GM21737 (cell line): ENCODE data around the gene PRMT6.
"Not testable (repeated sequence)": the region's sequence is repeated elsewhere in the genome, so short reads cannot be mapped to it uniquely, and the experiment has no call there.

ENCODE experiments used
- ATAC-seq: cut with Tn5 transposase; IDR thresholded peaks from one replicate; pipeline ENCODE4 v1.9.1; 2021; ENCODE audit warnings: mild to moderate bottlenecking, moderate library complexity; ENCODE audit not compliant: unreplicated experiment

PRMT6 gene

DNA sequence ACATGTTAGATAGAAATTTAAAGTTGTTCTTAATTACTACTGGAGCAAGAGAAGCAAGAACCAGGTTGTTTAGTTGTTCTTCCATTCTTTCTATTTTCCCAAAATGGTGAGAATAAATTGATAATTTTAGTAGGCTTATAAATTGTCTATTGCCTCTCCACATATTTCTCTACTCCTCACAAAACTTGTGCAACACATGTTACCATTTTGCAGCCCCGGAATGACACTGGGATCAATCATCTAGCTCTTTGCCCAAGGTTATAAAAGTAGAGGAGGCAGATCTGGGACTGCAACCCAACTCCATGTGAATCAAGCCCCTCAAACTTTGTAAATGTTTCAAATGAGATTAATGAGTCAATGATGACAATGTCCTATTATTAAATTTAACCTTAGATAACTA, 34.9 kb downstream of the PRMT6 start:
- no peak for ATAC-seq

DNA sequence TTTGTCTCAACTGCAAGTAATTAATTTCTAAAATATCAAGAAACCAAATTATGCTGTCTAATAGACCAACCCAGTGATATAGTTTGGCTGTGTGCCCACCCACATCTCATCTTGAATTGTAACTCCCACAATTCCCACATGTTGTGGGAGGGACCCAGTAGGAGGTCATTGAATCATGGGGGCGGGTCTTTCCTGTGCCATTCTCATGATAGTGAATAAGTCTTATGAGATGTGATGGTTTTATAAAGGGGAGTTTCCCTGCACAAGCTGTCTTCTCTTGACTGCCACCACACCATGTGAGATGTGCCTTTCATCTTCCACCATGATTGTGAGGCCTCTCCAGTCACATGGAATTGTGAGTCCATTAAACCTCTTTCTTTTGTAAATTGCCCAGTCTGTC, 36.9 kb downstream of the PRMT6 start:
- ATAC-seq, result not testable (repeated sequence)

DNA sequence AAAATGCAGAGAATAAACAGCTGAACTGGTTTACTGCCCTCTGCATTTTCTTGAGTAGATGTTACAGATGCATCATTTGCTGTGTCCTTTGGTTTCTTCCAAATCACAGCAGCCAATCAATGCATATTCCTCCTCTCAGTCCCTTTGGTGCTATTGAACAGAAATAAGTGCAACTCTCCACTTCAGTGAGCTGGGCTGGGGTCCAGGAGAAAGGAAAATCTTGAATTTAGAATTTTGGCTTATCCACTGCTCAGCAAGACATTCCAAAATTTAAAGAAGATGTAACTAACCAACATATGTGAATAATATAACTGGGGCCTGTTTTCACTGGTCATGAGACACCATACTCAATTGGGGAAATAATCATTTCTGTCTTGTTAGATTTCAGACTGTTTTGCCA, 39.2 kb downstream of the PRMT6 start:
- no peak for ATAC-seq

DNA sequence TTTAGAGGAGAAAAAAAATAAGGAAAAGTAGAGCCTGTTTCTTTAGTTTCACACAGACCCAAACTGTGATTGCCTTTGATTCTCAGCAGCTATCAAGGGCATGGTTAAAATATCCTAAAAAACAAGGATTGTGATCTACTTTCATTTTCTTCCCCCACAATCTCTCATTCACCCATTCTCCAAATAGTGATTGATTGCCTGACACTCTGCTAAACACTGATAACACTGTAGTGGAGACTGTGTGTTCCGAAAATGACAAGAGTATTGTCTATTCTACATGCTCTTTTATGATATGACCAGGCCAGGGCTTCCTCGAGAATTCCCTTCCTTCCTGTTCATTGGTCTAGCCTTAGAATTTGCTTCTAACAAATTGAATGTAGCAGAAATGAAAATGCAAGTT, 40.2 kb downstream of the PRMT6 start:
- ATAC-seq, result no peak

DNA sequence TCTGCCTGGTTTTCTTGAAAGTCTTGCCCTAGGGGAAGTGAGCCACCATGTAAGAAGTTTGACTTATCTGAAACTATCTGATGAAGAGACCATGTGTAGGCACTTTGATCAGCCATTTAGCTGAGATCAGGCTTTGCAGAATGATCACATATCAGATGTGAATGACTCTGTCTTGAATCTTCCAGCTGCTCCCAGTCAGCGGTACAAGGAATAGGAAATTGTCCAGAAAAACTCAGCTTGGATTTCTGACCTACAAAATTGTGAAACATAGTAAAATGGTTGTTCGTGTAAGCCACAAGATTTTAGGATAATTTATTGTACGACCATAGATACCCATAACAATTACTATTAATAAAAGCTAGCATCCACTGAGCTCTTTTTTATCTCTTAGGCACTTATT, 42.5 kb downstream of the PRMT6 start:
- ATAC-seq, result no peak

DNA sequence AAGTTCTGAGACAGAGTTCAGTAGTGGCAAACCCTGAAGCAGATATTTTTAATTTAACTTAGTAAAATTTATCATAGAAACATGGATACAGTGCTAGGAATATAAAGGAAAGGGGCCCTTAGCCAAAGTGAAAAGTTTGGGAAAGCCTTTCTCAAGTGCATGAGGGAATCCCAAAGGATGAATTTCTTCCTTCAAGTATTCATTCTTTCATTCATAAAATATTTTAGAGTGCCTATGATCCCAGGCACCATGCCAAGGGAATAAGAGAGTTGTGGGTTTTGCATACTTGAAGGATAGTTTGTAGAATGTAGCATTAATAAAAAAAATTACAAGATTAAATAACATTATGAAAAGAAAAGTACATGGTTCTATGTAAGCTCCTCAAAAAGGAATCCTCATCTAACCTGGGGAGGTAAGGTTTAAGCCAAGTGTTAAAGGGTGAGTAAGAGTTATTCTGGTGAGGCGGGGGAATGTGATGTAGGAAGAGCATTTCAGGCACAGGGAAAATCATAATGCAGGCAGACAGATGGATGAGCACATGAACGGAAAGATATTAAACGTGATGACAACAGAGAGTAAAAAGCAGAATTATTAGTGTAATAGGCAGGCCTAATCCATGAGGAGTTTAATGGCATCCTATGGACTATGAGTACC, 44.0 kb downstream of the PRMT6 start:
- ATAC-seq, result no peak

DNA sequence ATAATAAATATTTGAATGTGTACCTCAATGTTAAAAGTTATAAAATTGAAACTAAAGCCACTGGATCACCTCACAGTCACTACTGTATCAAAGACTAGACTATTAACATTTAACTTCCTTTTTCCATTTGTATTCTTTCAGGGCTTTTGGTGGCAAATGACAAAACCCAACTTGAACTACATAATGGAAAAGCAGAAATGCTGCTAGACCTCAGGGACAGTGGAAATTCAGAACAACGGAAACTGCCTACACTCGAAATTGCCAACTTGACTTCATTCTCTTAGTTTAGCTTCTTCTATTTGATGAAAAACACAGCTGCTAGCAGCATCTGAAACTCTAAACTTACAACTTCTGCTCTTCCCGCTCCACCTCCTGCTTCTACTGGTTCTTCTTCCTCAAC, 49.4 kb downstream of the PRMT6 start:
- ATAC-seq, result no peak
